NCI-H2029 (cell line): Measurements from ENCODE around the gene HOXC12.

Source experiments
- DNase-seq: peaks from one replicate; lab custom pipeline; 2025; lab: John Stamatoyannopoulos, UW

The HOXC12 gene, protein sequence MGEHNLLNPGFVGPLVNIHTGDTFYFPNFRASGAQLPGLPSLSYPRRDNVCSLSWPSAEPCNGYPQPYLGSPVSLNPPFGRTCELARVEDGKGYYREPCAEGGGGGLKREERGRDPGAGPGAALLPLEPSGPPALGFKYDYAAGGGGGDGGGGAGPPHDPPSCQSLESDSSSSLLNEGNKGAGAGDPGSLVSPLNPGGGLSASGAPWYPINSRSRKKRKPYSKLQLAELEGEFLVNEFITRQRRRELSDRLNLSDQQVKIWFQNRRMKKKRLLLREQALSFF

DNA sequence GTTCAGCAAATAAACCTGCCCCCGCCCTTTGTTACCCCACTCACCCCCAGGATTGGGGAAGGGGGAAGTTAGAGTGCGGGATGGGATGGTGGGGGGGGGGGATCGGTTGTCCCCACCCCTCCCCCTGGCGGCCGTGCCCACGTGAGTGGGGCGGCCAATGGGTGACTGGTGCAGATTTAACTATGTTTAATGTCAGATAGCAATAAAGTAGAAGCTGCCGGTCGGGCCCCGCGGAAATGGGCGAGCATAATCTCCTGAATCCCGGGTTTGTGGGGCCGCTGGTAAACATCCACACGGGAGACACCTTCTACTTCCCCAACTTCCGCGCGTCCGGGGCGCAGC, at the start of gene HOXC12:
TSS of gene HOXC12 (plus strand) at position 210 of the 342 bp plus-strand sequence. CDS start at position 237, 27 bp downstream.
- DNase-seq: no peak

DNA sequence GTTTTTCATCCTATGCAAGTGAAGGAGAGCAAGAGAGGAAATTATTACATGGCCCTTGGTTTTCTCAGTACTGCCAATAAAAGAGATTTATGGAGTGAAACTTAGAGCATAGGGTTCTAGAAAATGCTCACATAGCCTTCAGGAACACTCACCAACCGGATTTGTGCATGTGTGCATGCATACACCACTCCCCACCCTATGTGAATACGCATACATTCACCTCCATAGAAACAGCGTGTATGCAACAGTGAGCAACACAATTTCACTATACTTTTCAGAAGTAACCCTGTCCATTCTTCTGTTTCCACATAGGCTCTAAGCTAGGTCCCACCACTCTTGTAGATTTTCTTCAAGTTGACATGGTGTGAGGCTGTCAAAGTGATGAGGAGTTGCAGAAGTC, 47.6 kb upstream of the HOXC12 start:
- no peak for DNase-seq

DNA sequence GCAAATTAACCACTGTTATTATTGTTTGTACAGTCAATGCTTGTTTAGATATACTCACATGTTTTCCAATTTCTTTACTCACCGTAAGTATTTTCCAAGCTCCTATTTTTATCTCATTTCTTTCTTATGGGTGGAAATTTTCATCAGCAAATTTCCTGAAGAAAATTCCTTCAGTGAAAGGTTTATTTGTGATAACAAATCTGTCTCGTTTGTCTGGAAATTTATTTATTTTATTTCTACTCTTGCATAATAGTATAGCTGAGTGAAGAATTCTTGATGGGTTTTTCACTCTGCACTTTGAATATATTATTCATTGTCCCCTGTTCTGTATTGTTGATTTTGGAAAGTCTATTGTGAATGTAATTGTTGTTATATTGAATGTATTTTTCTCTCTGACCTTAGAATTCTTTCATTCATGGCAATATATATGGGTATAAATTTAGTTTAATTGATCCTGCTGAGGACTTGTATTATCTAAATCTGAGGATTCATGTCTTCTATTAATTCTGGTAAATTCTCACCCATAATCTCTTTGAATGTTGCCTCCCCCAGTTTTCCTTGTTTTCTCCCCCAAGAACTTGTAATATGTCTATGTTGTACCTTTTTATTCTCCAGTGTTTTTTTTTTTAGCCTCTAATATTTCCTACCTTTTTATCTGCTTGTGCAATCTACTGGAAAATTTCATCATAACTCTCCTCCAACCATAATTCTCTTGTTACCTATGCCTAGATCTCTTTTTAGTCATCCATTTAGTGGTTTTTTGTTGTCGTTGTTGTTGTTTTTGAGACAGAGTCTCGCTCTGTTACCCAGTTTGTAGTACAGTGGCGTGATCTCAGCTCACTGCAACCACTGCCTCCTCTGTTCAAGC, 37.7 kb upstream of the HOXC12 start:
- no peak for DNase-seq

DNA sequence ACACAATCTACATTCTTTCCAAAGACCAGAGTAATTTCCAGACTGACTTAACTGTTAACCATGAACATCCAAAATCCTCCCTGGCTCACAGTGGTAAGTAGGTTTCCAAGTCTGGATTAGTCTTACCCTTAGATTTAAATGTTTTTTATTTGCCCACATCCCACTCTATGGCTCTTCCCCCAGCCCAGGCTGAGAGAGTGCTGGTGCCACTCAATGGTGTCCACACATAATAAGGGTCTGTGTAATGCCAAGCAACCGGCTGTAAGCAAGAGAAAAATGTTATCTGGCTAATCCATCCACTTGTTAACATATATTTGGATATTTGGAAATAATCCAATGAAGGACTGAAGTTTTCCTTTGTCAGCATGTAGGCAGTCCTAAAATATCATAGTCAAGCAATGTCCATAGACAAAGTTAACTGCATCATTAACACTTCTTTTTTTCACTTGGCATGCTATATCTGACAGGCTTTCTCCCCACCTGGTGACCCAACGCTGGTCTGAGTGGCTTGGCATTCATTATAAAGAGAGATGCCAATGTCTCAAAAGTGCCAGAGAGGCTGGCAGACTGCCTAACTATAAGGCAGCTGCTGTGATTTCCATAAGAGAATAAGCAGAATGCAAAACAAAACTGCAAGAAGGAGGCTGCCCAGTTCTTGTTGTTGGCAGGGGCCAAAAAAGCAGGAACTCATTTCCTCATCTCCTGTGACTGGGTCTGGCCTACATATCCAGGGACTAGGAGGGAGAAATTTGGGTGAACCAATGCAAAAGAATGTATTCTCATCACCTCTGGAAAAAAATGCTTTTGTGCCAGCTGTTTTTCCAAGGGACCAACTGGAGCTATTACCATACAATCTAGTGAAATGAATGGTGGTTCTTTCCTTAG, 29.9 kb upstream of the HOXC12 start:
- no peak for DNase-seq

DNA sequence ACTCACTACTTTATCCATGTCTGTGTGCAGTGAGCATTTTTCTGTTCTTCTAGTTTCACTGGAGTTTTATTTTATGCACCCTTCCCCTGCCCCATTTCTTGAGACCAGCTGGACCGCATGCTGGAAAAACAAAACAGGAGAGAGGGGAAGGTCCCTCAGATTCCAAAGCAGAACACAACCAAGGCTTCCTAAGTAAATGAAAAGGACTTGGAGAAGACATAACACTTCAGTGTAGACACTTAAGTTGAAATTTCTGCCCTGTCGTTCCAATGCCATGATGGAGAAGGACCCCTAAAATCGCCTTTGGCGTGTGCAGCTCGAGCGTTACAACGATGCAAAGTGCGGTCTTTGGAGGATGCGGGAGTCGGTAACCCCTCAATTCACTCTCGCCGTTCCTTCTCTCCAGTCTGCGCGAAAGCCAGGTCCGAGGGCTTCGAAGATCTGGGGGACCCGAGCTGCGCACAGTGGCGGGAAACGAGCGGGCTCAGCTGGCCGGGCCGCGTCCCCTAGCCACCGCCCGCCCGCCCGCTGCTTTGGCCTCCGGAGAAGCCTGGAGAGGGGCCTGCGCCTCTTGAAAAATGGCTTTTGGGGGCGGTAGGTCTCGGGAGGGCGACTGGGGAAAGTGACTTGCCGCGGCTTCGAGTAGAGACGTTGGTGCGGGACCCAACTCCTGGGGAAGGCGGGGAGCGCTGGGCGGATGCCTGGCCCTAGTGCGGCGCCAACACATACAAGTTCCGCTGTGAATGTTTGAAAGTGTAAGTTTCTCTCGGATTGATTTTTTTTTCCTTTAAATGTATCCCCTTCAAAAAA, 27.3 kb upstream of the HOXC12 start:
- no peak for DNase-seq

DNA sequence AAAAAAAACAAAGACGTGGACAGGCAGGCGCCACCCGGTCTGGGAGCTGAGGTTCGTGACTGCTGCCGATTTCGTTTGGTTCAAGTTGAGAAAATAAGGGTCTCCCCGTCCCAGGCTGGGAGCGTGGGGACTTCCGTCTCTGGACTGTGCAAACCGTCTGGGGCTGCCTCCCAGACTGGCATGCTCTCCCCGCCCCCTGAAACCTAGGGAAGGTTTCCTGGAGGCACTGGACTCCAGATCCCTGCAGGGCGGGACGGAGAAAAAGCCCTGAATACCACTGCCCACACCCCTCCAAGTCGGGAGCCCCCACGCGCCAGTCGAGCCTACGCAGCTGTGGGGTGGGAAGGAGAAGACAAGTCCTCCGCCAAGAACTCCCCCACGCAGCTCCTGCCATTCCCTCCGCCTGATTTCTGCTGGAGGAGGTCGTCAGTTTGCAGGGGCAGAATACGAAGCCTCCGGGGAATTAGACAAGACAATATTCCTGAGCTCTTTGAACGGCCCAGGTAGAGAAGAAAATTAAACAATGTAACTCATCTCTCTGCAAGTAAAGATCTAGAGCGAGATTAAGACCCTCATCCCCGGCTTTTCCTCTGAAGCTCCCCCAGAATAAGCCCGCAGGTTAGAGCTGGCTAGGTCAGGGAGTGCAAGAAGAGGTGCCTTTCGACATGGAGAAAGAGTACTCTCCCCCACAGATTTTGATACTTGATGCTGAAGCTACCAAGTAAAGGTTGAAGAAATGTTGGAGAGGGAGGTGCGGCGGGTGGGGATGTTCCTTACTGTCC, 26.5 kb upstream of the HOXC12 start:
- DNase-seq: no peak

DNA sequence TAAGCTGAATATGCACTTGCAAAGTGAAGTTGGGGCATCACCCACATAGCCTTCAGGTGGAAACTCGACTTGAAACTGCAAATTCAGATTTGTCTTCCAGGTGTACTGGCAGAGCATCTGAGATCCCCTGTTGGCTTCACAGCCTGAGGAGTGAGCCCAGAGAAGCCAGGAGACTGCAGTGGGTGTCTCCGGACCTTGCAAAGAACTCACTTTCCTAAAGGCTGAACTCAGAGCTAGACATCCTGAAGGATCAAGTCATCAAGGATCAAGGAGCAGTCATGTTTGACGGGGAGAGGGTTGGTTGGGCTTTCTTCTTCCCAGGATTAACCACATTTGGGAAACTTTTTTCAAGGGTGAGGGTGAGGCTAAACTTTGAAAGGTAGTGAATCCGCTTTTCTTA, 25.2 kb upstream of the HOXC12 start:
- DNase-seq: no peak

DNA sequence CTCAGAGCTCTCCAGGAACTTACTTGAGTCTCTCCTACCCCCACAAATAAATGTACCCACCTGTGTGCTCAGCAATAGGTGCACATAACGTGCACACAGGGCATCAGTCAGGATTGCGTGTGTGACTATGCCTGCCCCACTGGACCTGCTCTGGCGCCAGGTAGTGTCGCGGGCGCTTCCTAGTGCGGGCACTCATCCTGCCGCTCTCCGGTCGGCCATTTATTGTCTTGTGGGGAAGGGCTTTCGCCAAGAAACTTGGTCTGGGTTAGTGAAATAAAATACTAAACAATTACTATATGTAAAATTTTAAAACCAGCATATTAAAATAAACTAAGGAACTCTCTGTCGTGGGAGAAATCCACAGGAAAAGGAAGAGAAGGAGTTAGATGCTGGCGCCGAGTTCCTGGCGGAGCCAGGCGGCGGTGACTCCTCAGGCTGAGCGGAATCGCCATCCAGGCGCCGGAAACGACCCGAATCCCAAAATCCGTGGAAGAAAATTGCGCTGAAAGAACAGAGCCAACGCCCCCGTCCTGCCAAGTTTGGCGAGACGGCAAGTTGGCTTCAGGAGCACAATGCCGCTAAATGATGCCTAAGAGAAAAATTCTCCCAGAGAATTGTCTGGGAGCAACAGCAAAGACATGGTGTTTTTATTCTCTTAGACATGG, 24.0 kb upstream of the HOXC12 start:
- DNase-seq: no peak

DNA sequence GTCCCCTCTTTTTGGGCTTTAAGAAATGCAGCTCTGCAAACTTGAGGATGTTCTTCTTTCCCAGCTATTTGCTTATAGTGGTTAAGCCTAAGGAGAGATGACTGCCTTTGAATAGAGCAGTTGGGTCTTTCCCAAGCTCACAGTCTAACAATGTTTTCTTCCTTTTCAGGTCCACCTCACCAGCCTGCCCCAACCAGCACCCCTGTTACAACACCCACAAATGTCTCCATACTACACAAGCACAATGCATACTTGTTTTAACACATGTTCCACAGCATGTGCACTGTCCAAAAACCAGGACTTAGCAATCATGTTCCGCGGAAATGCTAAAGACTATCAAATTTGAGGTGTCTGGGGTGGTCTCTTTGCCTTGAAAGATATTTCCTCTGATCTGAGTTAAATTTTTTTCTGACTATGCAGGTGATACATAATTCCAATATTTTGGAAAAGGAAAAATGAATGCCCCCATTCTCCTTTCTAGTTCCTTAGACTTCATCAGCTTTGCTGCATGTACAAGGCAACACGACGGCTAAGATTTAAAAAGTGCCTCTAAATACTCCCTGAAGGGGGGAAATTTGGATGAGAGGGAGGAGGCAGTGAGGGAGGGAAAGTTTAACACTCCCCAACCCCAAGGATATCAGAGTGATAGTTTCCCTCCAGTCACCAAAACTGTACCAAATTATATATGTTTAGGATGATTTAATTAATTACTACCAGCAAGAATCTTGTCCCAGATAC, 22.7 kb upstream of the HOXC12 start:
- no peak for DNase-seq

DNA sequence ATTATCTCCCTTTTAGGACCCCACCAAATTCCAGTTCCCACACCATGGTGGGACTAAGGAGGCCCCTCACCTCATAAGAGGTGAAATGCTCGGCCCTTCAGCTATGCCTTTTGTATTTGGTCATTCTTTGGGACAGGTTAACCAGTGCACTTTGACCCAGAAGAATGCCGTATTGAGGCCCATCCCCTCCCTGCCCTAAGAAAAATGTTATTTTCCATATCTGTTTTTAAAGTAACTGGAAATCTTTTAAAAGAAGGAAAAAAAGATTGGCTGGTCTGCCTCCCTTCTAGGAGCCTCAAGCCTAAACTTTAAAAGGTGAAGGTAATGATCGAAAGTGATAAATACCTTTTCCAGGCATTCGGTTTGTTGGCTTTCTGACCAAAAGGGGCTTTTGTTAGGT, 21.8 kb upstream of the HOXC12 start:
- DNase-seq: no peak

DNA sequence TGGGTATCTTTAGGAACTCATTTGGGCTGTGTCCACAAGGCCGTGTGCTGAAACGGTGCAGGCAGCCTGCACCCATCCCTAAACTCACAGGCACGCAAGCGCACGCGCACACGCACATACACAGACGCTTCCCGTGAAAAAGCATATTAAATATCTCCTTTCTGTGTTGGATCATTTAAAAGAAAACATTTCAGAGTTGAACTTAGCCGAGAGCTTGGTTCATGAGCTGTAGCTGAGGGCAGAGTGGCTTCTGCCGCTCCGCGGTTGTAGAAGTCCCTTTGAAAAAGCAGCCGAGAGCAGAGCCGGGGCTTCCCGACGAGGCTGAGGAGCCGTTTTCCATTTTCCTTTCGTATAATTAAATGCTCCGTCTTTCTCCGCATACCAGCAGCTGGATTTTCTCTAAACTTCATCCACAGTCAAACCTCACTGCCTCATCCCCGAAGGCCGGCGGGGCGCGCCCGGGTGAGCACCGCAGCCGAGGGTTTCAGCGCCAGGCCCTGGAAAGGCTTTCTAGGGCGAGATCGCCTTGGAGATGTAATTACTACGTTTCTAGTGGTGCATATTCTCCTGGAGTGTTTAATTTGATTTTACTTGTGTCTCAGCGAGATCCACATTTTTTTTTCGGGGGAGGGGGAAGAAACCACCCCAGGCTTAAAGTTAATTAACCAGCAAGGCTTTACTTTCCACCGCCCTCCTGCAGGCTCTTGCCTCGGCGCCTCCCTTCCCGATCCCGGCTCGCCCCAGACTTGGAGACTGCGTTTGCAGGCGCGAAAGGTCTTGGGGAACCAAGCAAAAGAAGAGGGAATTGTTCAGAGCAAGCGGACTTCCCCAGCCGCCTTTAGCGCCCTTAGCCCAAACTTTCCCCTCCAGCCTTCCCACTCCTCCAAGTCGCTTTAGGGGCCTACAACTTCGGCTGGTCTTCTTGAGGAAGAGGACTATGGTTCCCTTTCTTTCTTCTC, 19.0 kb upstream of the HOXC12 start:
- DNase-seq: no peak

DNA sequence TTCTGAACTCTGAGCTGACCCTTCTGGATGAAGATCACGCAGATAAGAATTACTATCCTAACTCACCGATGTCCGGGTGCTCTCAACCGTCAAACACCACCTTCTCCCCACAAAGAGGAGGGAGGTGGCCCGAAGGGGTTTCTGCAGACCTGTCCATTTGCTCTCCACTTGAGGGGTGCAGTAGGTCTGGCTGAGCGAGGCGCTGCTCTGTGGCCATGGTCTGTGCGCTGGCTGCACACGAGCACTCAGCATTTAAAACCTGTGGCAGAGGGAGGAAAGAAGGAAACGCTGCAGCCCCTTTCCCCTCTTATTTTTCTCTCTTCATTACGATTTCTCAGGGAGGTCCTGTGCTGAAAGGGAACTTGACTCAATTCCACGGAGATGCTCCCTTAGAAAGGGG, 17.6 kb upstream of the HOXC12 start:
- no peak for DNase-seq

DNA sequence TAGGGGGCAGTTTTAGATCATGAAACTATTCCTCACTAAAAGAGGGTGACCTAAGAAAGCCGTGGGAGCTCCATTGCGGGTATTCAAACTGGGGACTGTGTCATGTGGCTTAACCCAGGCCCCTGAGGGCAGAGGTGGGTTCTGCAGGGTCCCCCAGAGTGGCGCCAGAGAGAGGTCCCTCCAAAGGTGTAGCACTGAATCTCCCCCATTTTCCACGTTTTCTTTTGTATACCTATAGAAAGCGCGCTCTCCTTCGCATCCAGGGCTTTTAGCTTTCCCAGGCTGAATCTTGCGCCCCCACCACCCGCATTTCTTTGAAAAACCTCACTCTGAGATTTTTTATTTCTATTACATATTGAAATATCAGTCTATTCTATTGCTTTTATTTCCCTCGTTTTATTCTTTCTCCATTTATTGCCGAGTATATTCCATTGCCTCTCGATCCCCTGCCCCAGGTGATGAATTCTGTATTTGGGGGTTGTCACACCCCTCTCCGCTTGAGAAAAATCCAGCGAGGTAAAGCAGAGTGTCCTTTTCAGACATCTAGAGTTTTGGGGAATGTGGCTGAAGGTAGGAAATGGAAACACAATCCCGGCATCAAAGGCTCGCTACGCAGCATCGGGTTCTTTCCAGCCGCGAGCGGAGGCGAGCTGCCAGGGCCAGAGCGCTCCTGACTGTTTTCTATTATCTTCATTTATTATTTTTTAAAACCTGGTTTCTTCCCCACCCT, 16.9 kb upstream of the HOXC12 start:
- DNase-seq: no peak

DNA sequence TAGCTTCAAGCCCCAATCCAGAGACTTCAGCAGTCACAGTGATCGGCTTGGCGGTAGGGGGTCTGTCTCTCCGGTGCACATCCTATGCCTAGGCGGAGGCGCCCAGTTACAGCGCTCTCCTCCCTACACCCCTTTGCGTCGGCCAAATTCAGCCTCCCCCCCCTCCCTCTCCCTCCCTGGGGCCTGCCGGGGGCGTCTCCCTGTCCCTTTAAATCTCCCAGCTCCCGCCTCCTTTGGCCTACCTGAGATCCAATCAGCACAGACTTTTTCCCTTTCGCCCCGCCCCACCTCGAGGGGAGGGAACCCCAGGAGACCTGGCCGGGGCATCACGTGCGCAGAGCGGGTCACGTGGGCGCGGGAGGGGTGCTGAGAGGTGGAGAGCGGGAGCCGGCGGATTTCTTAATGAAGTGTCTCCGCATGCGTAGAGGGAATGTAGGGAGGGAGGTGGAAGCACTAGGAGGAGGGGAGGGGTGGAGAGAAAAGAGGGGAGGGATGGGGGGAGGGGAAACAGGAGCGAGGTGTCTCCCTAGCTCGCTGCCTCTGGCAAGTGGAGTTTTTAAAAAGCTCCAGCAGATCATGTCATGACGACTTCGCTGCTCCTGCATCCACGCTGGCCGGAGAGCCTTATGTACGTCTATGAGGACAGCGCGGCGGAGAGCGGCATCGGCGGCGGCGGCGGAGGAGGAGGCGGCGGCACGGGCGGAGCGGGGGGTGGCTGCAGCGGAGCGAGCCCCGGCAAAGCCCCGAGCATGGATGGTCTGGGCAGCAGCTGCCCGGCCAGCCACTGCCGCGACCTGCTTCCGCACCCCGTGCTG, 16.2 kb upstream of the HOXC12 start, which contains the start of gene HOXC13:
TSS of gene HOXC13 (plus strand) at position 506 of the 815 bp plus-strand sequence. CDS start at position 582, 76 bp downstream.
- DNase-seq: peak; percentile 55

DNA sequence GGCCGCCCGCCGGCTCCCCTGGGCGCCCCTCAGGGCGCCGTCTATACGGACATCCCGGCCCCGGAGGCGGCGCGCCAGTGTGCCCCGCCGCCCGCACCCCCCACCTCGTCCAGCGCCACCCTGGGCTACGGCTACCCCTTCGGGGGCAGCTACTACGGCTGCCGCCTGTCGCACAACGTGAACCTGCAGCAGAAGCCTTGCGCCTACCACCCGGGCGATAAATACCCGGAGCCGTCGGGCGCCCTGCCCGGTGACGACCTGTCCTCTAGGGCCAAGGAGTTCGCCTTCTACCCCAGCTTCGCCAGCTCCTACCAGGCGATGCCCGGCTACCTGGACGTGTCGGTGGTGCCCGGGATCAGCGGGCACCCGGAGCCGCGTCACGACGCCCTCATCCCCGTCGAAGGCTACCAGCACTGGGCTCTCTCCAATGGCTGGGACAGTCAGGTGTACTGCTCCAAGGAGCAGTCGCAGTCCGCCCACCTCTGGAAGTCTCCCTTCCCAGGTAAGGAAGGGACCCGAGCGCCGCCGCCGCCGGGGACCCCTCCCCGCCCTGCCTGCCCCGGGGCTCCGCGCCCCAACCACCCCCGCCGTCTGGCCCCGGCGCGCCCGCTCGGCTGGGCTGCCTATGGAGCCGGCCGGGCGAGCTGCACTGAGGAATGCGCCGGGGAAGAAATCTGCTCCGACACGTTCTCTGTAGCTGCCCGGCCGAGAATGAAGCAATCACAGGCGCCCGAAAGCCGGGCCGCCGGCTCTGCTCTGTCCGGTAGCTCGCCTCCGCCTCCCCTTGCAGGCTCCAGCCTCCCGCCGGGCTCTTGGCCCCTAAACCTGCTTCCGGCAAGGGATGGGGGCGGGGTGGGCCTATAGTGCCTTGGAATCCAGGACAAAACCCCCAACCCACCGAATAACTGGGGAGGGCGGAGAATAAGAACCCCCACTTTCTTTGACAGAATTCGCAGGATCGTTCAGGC, 15.3 kb upstream of the HOXC12 start:
- no peak for DNase-seq
